Neural progenitor cell (in vitro differentiated cells): ENCODE data around the gene ASXL2. TPM values are rescaled to one million over a fixed set of nuclear protein-coding genes. Genes with fewer than 3 reads are reported as not detected.
"Not testable (repeated sequence)": the region's sequence is repeated elsewhere in the genome, so short reads cannot be mapped to it uniquely, and the experiment has no call there.

Source experiments
- DNase-seq: peaks from one replicate; pipeline ENCODE4 v3.0.0-alpha.2; 2016; ENCODE audit warnings: low spot score
- H2AFZ ChIP-seq: fragments of 200-600 bp; sonication (generic); replicated peaks from 2 replicates; pipeline ENCODE4 v1.6.1; 2016; ENCODE audit warnings: antibody characterized with exemption
- H3F3A ChIP-seq: fragments of 200-600 bp; sonication (generic); 2 replicates; pipeline ENCODE4 v1.6.1; 2016; ENCODE audit warnings: antibody characterized with exemption, low read depth
- H3K27ac ChIP-seq: fragments of 200-600 bp; sonication (generic); 2 replicates; pipeline ENCODE4 v1.5.1; 2016; ENCODE audit warnings: mild to moderate bottlenecking
- H3K27me3 ChIP-seq: fragments of 200-600 bp; sonication (generic); 2 replicates; pipeline ENCODE4 v1.6.1; 2016; ENCODE audit warnings: mild to moderate bottlenecking, moderate library complexity
- H3K36me3 ChIP-seq: fragments of 200-600 bp; sonication (generic); 2 replicates; pipeline ENCODE4 v1.5.1; 2016
- H3K4me1 ChIP-seq: fragments of 200-600 bp; sonication (generic); 2 replicates; pipeline ENCODE4 v1.6.1; 2016; ENCODE audit warnings: mixed run types
- H3K4me2 ChIP-seq: fragments of 200-600 bp; sonication (generic); 2 replicates; pipeline ENCODE4 v1.6.1; 2016
- H3K4me3 ChIP-seq: fragments of 200-600 bp; sonication (generic); 2 replicates; pipeline ENCODE4 v1.5.1; 2016
- H3K79me2 ChIP-seq: fragments of 200-600 bp; sonication (generic); 2 replicates; pipeline ENCODE4 v1.6.1; 2016; ENCODE audit warnings: low read depth
- H3K9ac ChIP-seq: fragments of 200-600 bp; sonication (generic); 2 replicates; pipeline ENCODE4 v1.6.1; 2016
- H3K9me3 ChIP-seq: fragments of 200-600 bp; sonication (generic); 2 replicates; pipeline ENCODE4 v1.5.1; 2016; ENCODE audit warnings: low read depth
- H4K20me1 ChIP-seq: fragments of 200-600 bp; sonication (generic); 2 replicates; pipeline ENCODE4 v1.6.1; 2016; ENCODE audit warnings: low read depth
- H3K27ac Mint-ChIP-seq: 3 replicates; pipeline ENCODE4 v1.8.0; 2021; ENCODE audit warnings: mixed read lengths
- H3K27me3 Mint-ChIP-seq: 2 replicates; pipeline ENCODE4 v1.8.0; 2022; ENCODE audit warnings: low read depth, mild to moderate bottlenecking, inconsistent platforms, moderate library complexity, mixed read lengths; ENCODE audit not compliant: insufficient read depth
- H3K36me3 Mint-ChIP-seq: 3 replicates; pipeline ENCODE4 v1.8.0; 2021; ENCODE audit warnings: mixed read lengths
- H3K4me1 Mint-ChIP-seq: 3 replicates; pipeline ENCODE4 v1.8.0; 2021; ENCODE audit warnings: mixed read lengths
- H3K4me3 Mint-ChIP-seq: 3 replicates; pipeline ENCODE4 v1.8.0; 2021; ENCODE audit warnings: mild to moderate bottlenecking, moderate library complexity, mixed read lengths
- H3K9me3 Mint-ChIP-seq: 3 replicates; pipeline ENCODE4 v1.8.0; 2020; ENCODE audit warnings: mixed read lengths
- EZH2 ChIP-seq: fragments of 200-600 bp; sonication (generic); IDR thresholded peaks from 2 replicates; pipeline ENCODE4 v1.6.1; 2017; ENCODE audit warnings: antibody characterized with exemption, mild to moderate bottlenecking, moderate library complexity
- EZH2phosphoT487 ChIP-seq: fragments of 200-600 bp; sonication (generic); IDR thresholded peaks from 2 replicates; pipeline ENCODE4 v1.6.1; 2017; ENCODE audit warnings: antibody characterized with exemption
- total RNA-seq: library from RNA; depleted of rRNA; stranded (reverse); fragments of >200 nt; gene quantifications from 2 replicates; pipeline ENCODE4 v1.2.3, GENCODE V29; 2015; ENCODE audit warnings: low replicate concordance
- TF ChIP-seq, protein P1 (sequence below): fragments of 200-600 bp; sonication (generic); IDR thresholded peaks from 2 replicates; pipeline ENCODE4 v1.5.1; 2017; ENCODE audit warnings: antibody characterized with exemption, mild to moderate bottlenecking

Gene ASXL2
- total RNA-seq, 1 donor from 2014 or later, result 8.7 TPM

DNA sequence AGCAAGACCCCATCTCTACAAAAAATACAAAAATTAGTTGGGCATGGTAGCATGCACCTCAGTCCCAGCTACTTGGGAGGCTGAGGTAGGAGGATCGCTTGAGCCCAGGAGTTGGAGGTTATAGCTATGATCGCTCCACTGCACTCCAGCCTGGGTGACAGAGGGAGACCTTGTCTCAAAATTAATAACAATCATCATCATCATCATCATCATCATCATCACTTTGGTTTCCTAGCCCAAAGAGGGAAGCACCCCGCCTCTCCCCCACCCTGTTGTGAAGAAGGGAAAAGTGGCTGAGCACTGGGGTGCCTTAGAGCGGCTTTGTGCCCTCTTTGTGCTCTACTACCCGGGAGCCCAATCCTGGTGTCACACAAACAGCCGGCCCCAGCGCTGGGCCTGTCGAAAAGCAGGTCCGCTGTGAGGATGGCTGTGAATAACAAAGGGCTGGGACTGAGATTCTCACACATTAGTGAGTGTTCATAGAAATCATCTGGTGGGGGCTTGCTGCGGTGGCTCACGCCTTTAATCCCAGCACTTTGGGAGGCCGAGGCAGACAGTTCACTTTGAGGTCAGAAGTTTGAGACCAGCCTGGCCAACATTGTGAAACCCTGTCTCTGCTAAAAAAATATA lies 42.6 kb upstream of the ASXL2 start:
- H3K27ac Mint-ChIP-seq, result no peak overlapping the region

DNA sequence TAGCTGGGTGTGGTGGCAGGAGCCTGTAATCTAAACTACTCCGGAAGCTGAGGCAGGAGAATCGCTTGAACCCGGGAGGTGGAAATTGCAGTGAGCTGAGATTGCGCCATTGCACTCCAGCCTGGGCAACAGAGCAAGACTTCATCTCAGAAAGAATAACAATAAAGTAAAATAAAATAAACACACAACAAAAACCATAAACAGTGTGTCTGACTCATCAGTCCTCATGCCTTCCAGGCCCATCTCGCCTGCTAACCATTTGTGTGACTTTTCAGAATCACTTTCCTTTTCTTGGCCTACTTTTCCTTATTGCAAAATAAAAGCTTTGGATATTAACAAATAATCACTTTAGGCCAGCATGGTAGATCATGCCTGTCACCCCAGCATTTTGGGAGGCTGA lies 42.0 kb upstream of the ASXL2 start:
- H3K79me2 ChIP-seq, result no peaks in the 10 kb centered on the region

More for the DNA sequence above, 42.6 kb upstream of the ASXL2 start:
- Mint-ChIP-seq H3K27me3 (peaks cover 2% of the 10 kb centered on the region), H3K36me3 (no peaks in the 10 kb centered on the region), H3K9me3 (no peaks in the 10 kb centered on the region), H3K4me1 (peaks cover 7% of the 10 kb centered on the region), H3K4me3 (no peak overlapping the region)
- H3K79me2 ChIP-seq, result no peaks in the 10 kb centered on the region
- H3K27me3 ChIP-seq, result no peaks in the 10 kb centered on the region
- no peak overlapping the region for H3K4me2 ChIP-seq
- H4K20me1 ChIP-seq, result no peaks in the 10 kb centered on the region
- H3K36me3 ChIP-seq, result no peaks in the 10 kb centered on the region
- H3K9me3 ChIP-seq, result no peaks in the 10 kb centered on the region
- no peak overlapping the region for H3K27ac ChIP-seq
- H3K9ac ChIP-seq, result no peak overlapping the region
- H3K4me1 ChIP-seq, result no peaks in the 10 kb centered on the region
- H2AFZ ChIP-seq, result no peak overlapping the region
- H3F3A ChIP-seq, result no peaks in the 10 kb centered on the region
- DNase-seq, result peak; percentile 41
- TF ChIP-seq, protein P1, sequence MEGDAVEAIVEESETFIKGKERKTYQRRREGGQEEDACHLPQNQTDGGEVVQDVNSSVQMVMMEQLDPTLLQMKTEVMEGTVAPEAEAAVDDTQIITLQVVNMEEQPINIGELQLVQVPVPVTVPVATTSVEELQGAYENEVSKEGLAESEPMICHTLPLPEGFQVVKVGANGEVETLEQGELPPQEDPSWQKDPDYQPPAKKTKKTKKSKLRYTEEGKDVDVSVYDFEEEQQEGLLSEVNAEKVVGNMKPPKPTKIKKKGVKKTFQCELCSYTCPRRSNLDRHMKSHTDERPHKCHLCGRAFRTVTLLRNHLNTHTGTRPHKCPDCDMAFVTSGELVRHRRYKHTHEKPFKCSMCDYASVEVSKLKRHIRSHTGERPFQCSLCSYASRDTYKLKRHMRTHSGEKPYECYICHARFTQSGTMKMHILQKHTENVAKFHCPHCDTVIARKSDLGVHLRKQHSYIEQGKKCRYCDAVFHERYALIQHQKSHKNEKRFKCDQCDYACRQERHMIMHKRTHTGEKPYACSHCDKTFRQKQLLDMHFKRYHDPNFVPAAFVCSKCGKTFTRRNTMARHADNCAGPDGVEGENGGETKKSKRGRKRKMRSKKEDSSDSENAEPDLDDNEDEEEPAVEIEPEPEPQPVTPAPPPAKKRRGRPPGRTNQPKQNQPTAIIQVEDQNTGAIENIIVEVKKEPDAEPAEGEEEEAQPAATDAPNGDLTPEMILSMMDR, result no peak
- TF ChIP-seq EZH2 (no peak), EZH2phosphoT487 (no peak)
- H3K4me3 ChIP-seq, result no peak overlapping the region

DNA sequence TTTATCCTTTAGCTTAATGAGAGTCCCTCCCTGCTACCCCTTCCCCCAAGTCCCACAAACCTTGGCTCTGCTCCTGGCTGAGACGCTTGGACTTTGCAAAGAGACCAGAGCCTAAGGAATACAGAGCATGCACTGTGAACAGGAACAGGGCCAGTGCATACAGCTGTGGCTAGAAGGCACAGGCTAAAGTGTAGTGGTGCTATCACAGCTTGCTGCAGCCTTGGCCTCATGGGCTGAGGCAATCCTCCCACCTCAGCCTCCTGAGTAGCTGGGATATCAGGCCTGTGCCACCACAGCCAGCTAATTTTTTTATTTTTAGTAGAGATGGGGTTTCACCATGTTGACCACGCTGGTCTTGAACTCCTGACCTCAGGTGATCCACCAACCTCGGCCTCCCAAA lies 39.5 kb upstream of the ASXL2 start:
- TF ChIP-seq EZH2phosphoT487 (no peak), EZH2 (no peak)
- TF ChIP-seq, protein P1, result no peak
- H3F3A ChIP-seq, result peaks cover 10% of the 10 kb centered on the region
- no peak overlapping the region for H3K4me2 ChIP-seq
- no peaks in the 10 kb centered on the region for H4K20me1 ChIP-seq
- no peak overlapping the region for H2AFZ ChIP-seq
- H3K9me3 ChIP-seq, result no peaks in the 10 kb centered on the region
- peaks cover 8% of the 10 kb centered on the region for H3K4me1 ChIP-seq
- H3K9ac ChIP-seq, result no peak overlapping the region
- Mint-ChIP-seq H3K27ac (peak overlapping the region; percentile 33), H3K4me1 (peaks cover 21% of the 10 kb centered on the region), H3K27me3 (peaks cover under 1% of the 10 kb centered on the region), H3K9me3 (no peaks in the 10 kb centered on the region), H3K36me3 (no peaks in the 10 kb centered on the region), H3K4me3 (no peak overlapping the region)
- no peaks in the 10 kb centered on the region for H3K27me3 ChIP-seq
- no peaks in the 10 kb centered on the region for H3K36me3 ChIP-seq
- no peak overlapping the region for H3K4me3 ChIP-seq
- no peak for DNase-seq
- H3K79me2 ChIP-seq, result no peaks in the 10 kb centered on the region
- no peak overlapping the region for H3K27ac ChIP-seq

More for the DNA sequence above, 42.0 kb upstream of the ASXL2 start:
- Histone ChIP-seq H3K4me3 (no peak overlapping the region), H4K20me1 (no peaks in the 10 kb centered on the region), H3K27me3 (no peaks in the 10 kb centered on the region), H3K36me3 (no peaks in the 10 kb centered on the region), H3K9ac (no peak overlapping the region), H3F3A (no peaks in the 10 kb centered on the region), H3K27ac (no peak overlapping the region), H2AFZ (no peak overlapping the region), H3K9me3 (no peaks in the 10 kb centered on the region), H3K4me2 (no peak overlapping the region), H3K4me1 (no peaks in the 10 kb centered on the region)
- no peak for DNase-seq
- no peak overlapping the region for H3K4me3 Mint-ChIP-seq
- H3K36me3 Mint-ChIP-seq, result no peaks in the 10 kb centered on the region
- no peak overlapping the region for H3K27ac Mint-ChIP-seq
- peaks cover 2% of the 10 kb centered on the region for H3K27me3 Mint-ChIP-seq
- no peaks in the 10 kb centered on the region for H3K9me3 Mint-ChIP-seq
- no peak for TF ChIP-seq EZH2phosphoT487
- no peak for TF ChIP-seq EZH2
- TF ChIP-seq, protein P1, result no peak
- peaks cover 7% of the 10 kb centered on the region for H3K4me1 Mint-ChIP-seq

DNA sequence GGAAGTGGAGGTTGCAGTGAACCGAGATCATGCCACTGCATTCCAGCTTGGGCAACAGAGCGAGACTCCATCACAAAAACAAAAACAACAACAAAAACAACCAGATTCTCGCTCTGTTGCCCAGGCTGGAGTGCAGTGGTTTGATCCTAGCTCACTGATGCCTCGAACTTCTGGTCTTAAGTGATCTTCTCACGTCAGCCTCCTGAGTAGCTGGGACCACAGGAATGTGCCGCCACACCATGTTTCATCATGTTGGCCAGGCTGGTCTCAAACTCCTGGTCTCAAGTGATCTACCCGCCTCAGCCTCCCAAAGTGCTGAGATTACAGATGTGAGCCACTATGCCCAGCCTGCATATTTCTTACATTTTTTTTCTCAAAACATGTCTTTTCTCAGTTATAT lies 39.1 kb upstream of the ASXL2 start:
- not testable (repeated sequence) for H2AFZ ChIP-seq, H3K4me2 ChIP-seq, H3K27me3 ChIP-seq, H3K9me3 Mint-ChIP-seq, H4K20me1 ChIP-seq, H3K4me3 ChIP-seq, H3K4me3 Mint-ChIP-seq, H3K36me3 ChIP-seq, DNase-seq, H3K79me2 ChIP-seq, H3K9me3 ChIP-seq, H3K36me3 Mint-ChIP-seq, H3K27ac ChIP-seq, H3K9ac ChIP-seq, H3K27me3 Mint-ChIP-seq
- Histone ChIP-seq H3F3A (peaks cover 14% of the 10 kb centered on the region), H3K4me1 (peaks cover 11% of the 10 kb centered on the region)
- Mint-ChIP-seq H3K4me1 (peaks cover 25% of the 10 kb centered on the region), H3K27ac (peak overlapping the region; percentile 33)

DNA sequence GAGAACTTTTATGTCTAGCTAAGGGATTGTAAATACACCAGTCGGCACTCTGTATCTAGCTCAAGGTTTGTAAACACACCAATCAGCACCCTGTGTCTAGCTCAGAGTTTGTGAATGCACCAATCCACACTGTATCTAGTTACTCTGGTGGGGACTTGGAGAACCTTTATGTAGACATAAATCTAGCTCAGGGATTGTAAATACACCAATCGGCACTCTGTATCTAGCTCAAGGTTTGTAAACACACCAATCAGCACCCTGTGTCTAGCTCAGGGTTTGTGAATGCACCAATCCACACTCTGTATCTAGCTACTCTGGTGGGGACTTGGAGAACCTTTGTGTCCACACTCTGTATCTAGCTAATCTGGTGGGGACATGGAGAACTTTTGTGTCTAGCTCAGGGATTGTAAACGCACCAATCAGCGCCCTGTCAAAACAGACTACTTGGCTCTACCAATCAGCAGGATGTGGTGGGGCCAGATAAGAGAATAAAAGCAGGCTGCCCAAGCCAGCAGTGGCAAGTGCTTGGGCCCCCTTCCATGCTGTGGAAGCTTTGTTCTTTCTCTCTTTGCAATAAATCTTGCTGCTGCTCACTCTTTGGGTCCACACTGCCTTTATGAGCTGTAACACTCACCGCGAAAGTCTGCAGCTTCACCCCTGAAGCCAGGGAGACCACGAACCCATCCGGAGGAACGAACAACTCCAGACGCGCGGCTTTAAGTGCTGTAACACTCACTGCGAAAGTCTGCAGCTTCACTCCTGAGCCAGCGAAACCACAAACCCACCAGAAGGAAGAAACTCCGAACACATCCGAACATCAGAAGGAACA lies 37.9 kb upstream of the ASXL2 start:
- not testable (repeated sequence) for H3K79me2 ChIP-seq, H3K27me3 ChIP-seq, H4K20me1 ChIP-seq, H3K36me3 Mint-ChIP-seq, H3K9me3 ChIP-seq, H3K27me3 Mint-ChIP-seq, H3K4me3 ChIP-seq, H3K36me3 ChIP-seq, H3K4me2 ChIP-seq, H3K9me3 Mint-ChIP-seq, H3K9ac ChIP-seq, DNase-seq, H3K27ac ChIP-seq, H3K4me3 Mint-ChIP-seq
- Mint-ChIP-seq H3K4me1 (peaks cover 27% of the 10 kb centered on the region), H3K27ac (peak overlapping the region; percentile 96)
- H2AFZ ChIP-seq, result peak overlapping the region; percentile 85
- H3F3A ChIP-seq, result peaks cover 15% of the 10 kb centered on the region
- peaks cover 11% of the 10 kb centered on the region for H3K4me1 ChIP-seq
